ENCODE results near the gene TOX4. TPM values are rescaled to one million over a fixed set of nuclear protein-coding genes. Genes with fewer than 3 reads are reported as not detected.
"Not testable (repeated sequence)": the region's sequence is repeated elsewhere in the genome, so short reads cannot be mapped to it uniquely, and the experiment has no call there.

The TOX4 gene
- total RNA-seq, 4 donors from 2014 or later = 28.0 to 45.2 (median 39.9) TPM

DNA sequence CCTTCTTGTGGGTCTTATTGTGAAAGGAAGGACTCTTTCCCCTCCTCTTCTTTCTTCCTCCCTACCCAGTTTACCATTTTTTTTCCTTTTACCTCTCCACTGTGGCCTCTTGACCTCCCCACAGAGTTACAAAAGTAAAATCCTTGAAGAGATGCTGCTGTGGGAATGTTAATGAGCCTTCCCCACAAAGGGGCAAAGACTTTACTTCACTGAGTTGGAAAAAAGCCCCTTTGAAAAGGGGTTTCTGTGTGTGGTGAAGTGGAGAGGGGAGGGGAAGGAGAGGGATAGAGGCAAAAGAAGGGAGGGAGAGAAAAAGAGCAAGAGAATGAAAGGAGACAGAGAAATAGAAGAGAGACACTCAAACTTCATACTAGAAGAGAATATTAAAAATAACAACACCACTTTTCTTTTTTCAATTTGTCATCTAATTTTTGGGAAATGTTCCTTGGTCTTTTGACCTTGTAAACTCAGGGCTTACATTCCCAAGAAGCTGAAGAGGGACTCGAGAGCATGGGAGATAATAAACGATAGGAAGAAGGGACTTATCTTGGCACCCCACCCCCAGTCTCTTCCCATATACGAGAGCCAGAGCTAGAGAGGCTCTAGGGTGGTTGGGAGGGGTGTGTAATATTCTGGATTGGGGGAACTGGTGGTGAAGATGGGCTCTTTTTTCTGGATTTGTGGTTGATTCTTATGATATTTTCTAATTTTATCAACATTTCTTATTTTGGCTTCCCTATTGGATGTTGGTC, 62.4 kb downstream of the TOX4 start:
- WGBS, 2 donors = 17 to 30% methylated on average over 3 of the region's 3 CpGs
- TF ChIP-seq POLR2A (IDR thresholded peaks at IDR 0.05) (no peak), EP300 (IDR thresholded peaks at IDR 0.05) (no peak), CTCF (IDR thresholded peaks at IDR 0.05) (no peak)
- Histone ChIP-seq H3K27me3 (peaks cover 0 to 44% of the 10 kb centered on the region in 2 donors), H3K36me3 (no peaks in the 10 kb centered on the region), H3K4me3 (no peak overlapping the region), H3K4me1 (peaks cover 0 to 17% (median 2%) of the 10 kb centered on the region in 4 donors), H3K9me3 (no peaks in the 10 kb centered on the region), H3K27ac (no peak overlapping the region)
- DNase-seq (ENCODE audit: low spot score in 2 of 2) = no peak

- Histone ChIP-seq H3K9me3 (no peaks in the 10 kb centered on the region), H3K4me3 (no peak overlapping the region), H3K36me3 (no peaks in the 10 kb centered on the region), H3K27ac (no peak overlapping the region), H3K27me3 (peaks cover 0 to 23% of the 10 kb centered on the region in 2 donors), H3K4me1 (peaks cover 0 to 8% (median 0%) of the 10 kb centered on the region in 4 donors)
- TF ChIP-seq POLR2A (IDR thresholded peaks at IDR 0.05) (no peak), EP300 (IDR thresholded peaks at IDR 0.05) (no peak), CTCF (IDR thresholded peaks at IDR 0.05) (no peak)
- WGBS, 2 donors = 85 to 87% methylated on average over 9 of the region's 9 CpGs
- DNase-seq (ENCODE audit: low spot score in 2 of 2) = no peak
These were observed 64.5 kb downstream of the TOX4 start for GRCh38 chr14:21541413-21542074.

DNA sequence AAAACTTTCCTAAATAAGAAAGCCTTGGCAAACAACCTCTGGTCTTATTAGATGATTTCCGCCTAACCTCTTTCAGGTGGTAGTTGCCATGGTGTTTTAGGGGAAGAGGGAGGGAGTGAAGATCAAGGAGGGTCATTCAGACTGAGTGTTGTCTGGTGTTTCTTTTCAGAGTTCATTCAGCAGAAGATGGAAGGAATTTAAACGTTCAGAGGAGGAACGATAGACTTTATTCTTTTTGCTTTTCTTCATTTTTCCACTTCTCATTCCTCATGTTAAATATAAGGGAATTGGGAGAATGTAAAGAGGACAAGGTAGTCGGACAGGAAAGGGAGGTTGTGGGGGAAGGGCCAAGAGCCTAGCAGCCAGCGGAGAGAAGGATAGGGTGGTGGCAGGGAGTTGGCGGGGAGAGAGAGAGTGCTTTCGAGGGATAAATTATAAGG, 66.5 kb downstream of the TOX4 start:
- no peaks in the 10 kb centered on the region for H3K36me3 ChIP-seq
- no peak overlapping the region for H3K27ac ChIP-seq
- TF ChIP-seq EP300 (IDR thresholded peaks at IDR 0.05) (no peak), POLR2A (IDR thresholded peaks at IDR 0.05) (no peak), CTCF (IDR thresholded peaks at IDR 0.05) (no peak)
- no peak overlapping the region for H3K4me3 ChIP-seq
- no peaks in the 10 kb centered on the region for H3K9me3 ChIP-seq
- H3K4me1 ChIP-seq = no peaks in the 10 kb centered on the region
- peaks cover 0 to 6% of the 10 kb centered on the region in 2 donors for H3K27me3 ChIP-seq
- no peak for DNase-seq (ENCODE audit: low spot score in 2 of 2)
- WGBS, 2 donors = 32 to 38% methylated on average over 7 of the region's 7 CpGs

- H3K4me1 ChIP-seq = no peaks in the 10 kb centered on the region
- H3K4me3 ChIP-seq = no peak overlapping the region
- TF ChIP-seq CTCF (IDR thresholded peaks at IDR 0.05) (no peak), EP300 (IDR thresholded peaks at IDR 0.05) (no peak), POLR2A (IDR thresholded peaks at IDR 0.05) (no peak)
- no peak overlapping the region for H3K27ac ChIP-seq
- peaks cover 0 to 1% of the 10 kb centered on the region in 2 donors for H3K27me3 ChIP-seq
- no peaks in the 10 kb centered on the region for H3K9me3 ChIP-seq
- WGBS, 2 donors = 49 to 52% methylated on average over 5 of the region's 5 CpGs
- no peak for DNase-seq (ENCODE audit: low spot score in 2 of 2)
- H3K36me3 ChIP-seq = no peaks in the 10 kb centered on the region
These were observed 67.0 kb downstream of the TOX4 start for GRCh38 chr14:21543963-21544362.

DNA sequence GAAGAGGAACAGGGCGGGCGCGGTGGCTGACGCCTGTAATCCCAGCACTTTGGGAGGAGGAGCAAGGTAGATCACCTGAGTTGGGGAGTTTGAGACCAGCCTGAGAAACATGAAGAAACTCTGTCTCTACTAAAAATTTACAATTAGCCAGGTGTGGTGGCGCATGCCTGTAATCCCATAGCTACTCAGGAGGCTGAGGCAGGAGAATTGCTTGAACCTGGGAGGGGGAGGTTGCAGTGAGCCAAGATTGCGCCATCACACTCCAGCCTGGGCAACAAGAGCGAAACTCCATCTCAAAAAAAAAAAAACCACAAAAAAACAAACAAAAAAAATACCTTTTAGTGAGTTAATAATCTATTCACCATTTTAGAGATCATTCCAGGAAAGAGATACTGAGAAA, 67.6 kb downstream of the TOX4 start:
- not testable (repeated sequence) for H3K36me3 ChIP-seq; H3K27me3 ChIP-seq; DNase-seq (ENCODE audit: low spot score in 2 of 2); H3K4me1 ChIP-seq; H3K27ac ChIP-seq; H3K9me3 ChIP-seq; H3K4me3 ChIP-seq
- 88 to 96% methylated on average over 7 of the region's 7 CpGs for WGBS, 2 donors

Small RNA genes lying within 50 kb of the gene (small RNA-seq; reads per million reads assigned to genes)
- not detected for gene RN7SL650P

Other genes starting within 250 kb of the TOX4 start
- 100 to 1,000 TPM; 349 to 485 (median 426) TPM for gene HNRNPC, start 207.8 kb upstream of the TOX4 start, total RNA-seq
- under 1 TPM in 3 of 4 donors, not detected in 1; 0.22 to 0.90 (median 0.78) TPM for gene RPGRIP1, start 197.1 kb upstream of the TOX4 start, total RNA-seq
- gene SUPT16H, start 93.2 kb upstream of the TOX4 start, total RNA-seq = 10 to 100 TPM; 47.5 to 69.0 (median 60.7) TPM
- 10 to 100 TPM; 45.9 to 68.2 (median 65.6) TPM for gene CHD8, start 21.1 kb upstream of the TOX4 start, total RNA-seq
- gene RAB2B, start 236 bp upstream of the TOX4 start, total RNA-seq = 10 to 100 TPM; 20.6 to 33.9 (median 26.2) TPM
- gene METTL3, start 34.1 kb downstream of the TOX4 start, total RNA-seq = 10 to 100 TPM; 45.3 to 65.4 (median 58.6) TPM
- 10 to 100 TPM in 2 of 4 donors, 1 to 10 TPM in 2; 8.5 to 11.7 (median 9.3) TPM for gene SALL2, start 49.2 kb downstream of the TOX4 start, total RNA-seq
- under 1 TPM in 1 of 4 donors, not detected in 3; 0.44 TPM for gene OR10G3, start 102.9 kb downstream of the TOX4 start, total RNA-seq
- not detected for gene OR10G2, start 157.7 kb downstream of the TOX4 start, total RNA-seq
- gene OR4E2, start 176.6 kb downstream of the TOX4 start, total RNA-seq = not detected
- not detected for gene OR4E1, start 196.6 kb downstream of the TOX4 start, total RNA-seq

All from tibial nerve (tissue), 4 donors.